ENCODE results near the gene GRHL1. TPM values are rescaled to one million over a fixed set of nuclear protein-coding genes. Genes with fewer than 3 reads are reported as not detected.
A peak's percentile ranks its signal among the peaks of the same experiment; 100 is the strongest.
"Not testable (repeated sequence)": the region's sequence is repeated elsewhere in the genome, so short reads cannot be mapped to it uniquely, and the experiment has no call there.

The GRHL1 gene
- total RNA-seq, 2 experiments from 2014 or later: 1.2 to 2.0 TPM

GRCh38 chr2:10030798-10031197, 79.3 kb downstream of the GRHL1 start:
- not testable (repeated sequence) for H3K9me3 Mint-ChIP-seq; H3K27ac Mint-ChIP-seq; H3K4me3 Mint-ChIP-seq; DNase-seq; H3K27me3 Mint-ChIP-seq; H3K36me3 Mint-ChIP-seq (ENCODE audit: low read depth)
- CTCF ChIA-PET: interaction anchor here (1.2 to 4.6 kb wide), 2 partner anchors 37 to 45 kb away, joined by 3 to 52 read pairs; no protein-coding TSS in a partner anchor
- POLR2A ChIA-PET: interaction anchor here (0.7 to 5.2 kb wide), 2 partner anchors 13 to 475 kb away, joined by 3 to 88 read pairs; partner anchors contain the start of genes ADAM17 and KLF11
- peaks cover 53% of the 10 kb centered on the region for H3K4me1 Mint-ChIP-seq

- H3K4me1 Mint-ChIP-seq: peaks cover 60% of the 10 kb centered on the region
- ChIA-PET CTCF (interaction anchor here (1.2 to 4.6 kb wide), 2 partner anchors 46 to 219 kb away, joined by 3 to 52 read pairs; no protein-coding TSS in a partner anchor), POLR2A (interaction anchor here (5.2 kb wide), 1 partner anchor 12 kb away, joined by 88 read pairs; the partner anchor contains the start of gene KLF11)
- peaks cover 2% of the 10 kb centered on the region for H3K27me3 Mint-ChIP-seq
- no peak overlapping the region for H3K27ac Mint-ChIP-seq
- H3K36me3 Mint-ChIP-seq (ENCODE audit: low read depth): no peaks in the 10 kb centered on the region
- H3K9me3 Mint-ChIP-seq: no peaks in the 10 kb centered on the region
- DNase-seq: no peak
- no peak overlapping the region for H3K4me3 Mint-ChIP-seq
Measured at GRCh38 chr2:10031886-10032745, 80.6 kb downstream of the GRHL1 start.

- CTCF ChIA-PET: interaction anchor here (1.2 kb wide), 1 partner anchor 48 kb away, joined by 3 read pairs; no protein-coding TSS in a partner anchor
- H3K27me3 Mint-ChIP-seq: peaks cover 2% of the 10 kb centered on the region
- no peak overlapping the region for H3K27ac Mint-ChIP-seq
- H3K36me3 Mint-ChIP-seq (ENCODE audit: low read depth): no peaks in the 10 kb centered on the region
- H3K9me3 Mint-ChIP-seq: no peaks in the 10 kb centered on the region
- H3K4me3 Mint-ChIP-seq: no peak overlapping the region
- H3K4me1 Mint-ChIP-seq: peaks cover 58% of the 10 kb centered on the region
- DNase-seq: no peak
- POLR2A ChIA-PET: interaction anchor here (1.3 kb wide), 1 partner anchor 10 kb away, joined by 6 read pairs; the partner anchor contains the start of gene KLF11
Measured at GRCh38 chr2:10032746-10033105, 81.2 kb downstream of the GRHL1 start.

- DNase-seq: no peak
- Mint-ChIP-seq H3K36me3 (ENCODE audit: low read depth) (no peaks in the 10 kb centered on the region), H3K4me1 (peaks cover 54% of the 10 kb centered on the region), H3K9me3 (no peaks in the 10 kb centered on the region), H3K27me3 (peaks cover 2% of the 10 kb centered on the region), H3K27ac (no peak overlapping the region), H3K4me3 (no peak overlapping the region)
- ChIA-PET CTCF (interaction anchor here (1.2 kb wide), 1 partner anchor 49 kb away, joined by 3 read pairs; no protein-coding TSS in a partner anchor), POLR2A (interaction anchor here (1.3 to 1.4 kb wide), 2 partner anchors 10 to 118 kb away, joined by 3 to 6 read pairs; partner anchors contain the start of gene KLF11)
Measured at GRCh38 chr2:10033251-10034006, 81.9 kb downstream of the GRHL1 start.

GRCh38 chr2:10034333-10035052, 83.0 kb downstream of the GRHL1 start:
- no peak for DNase-seq
- no peak overlapping the region for H3K4me3 Mint-ChIP-seq
- H3K36me3 Mint-ChIP-seq (ENCODE audit: low read depth): no peaks in the 10 kb centered on the region
- ChIA-PET POLR2A (interaction anchor here (1.4 to 2.4 kb wide), 2 partner anchors 9 to 119 kb away, joined by 3 to 13 read pairs; partner anchors contain the start of gene KLF11), CTCF (interaction anchor here (0.6 to 1.8 kb wide), 5 partner anchors 9 to 191 kb away, joined by 3 to 15 read pairs (median 6); partner anchors contain the start of genes KLF11 and TAF1B)
- peaks cover 2% of the 10 kb centered on the region for H3K27me3 Mint-ChIP-seq
- H3K27ac Mint-ChIP-seq: peak overlapping the region; percentile 50
- no peaks in the 10 kb centered on the region for H3K9me3 Mint-ChIP-seq
- H3K4me1 Mint-ChIP-seq: peaks cover 43% of the 10 kb centered on the region

- Mint-ChIP-seq H3K4me3 (no peak overlapping the region), H3K27ac (peak overlapping the region; percentile 50), H3K9me3 (no peaks in the 10 kb centered on the region), H3K4me1 (peaks cover 37% of the 10 kb centered on the region), H3K36me3 (ENCODE audit: low read depth) (no peaks in the 10 kb centered on the region), H3K27me3 (peaks cover 5% of the 10 kb centered on the region)
- ChIA-PET CTCF (interaction anchor here (1.0 to 1.8 kb wide), 4 partner anchors 9 to 192 kb away, joined by 3 to 15 read pairs (median 8); partner anchors contain the start of genes KLF11 and TAF1B), POLR2A (interaction anchor here (1.4 to 2.4 kb wide), 2 partner anchors 9 to 120 kb away, joined by 3 to 13 read pairs; partner anchors contain the start of gene KLF11)
- peak; percentile 52 for DNase-seq
Measured at GRCh38 chr2:10035053-10035422, 83.5 kb downstream of the GRHL1 start.

- H3K4me1 Mint-ChIP-seq: peaks cover 32% of the 10 kb centered on the region
- peaks cover under 1% of the 10 kb centered on the region for H3K36me3 Mint-ChIP-seq (ENCODE audit: low read depth)
- CTCF ChIA-PET: interaction anchor here (1.0 to 1.8 kb wide), 4 partner anchors 13 to 192 kb away, joined by 3 to 15 read pairs (median 8); partner anchors contain the start of gene TAF1B
- H3K27me3 Mint-ChIP-seq: peaks cover 10% of the 10 kb centered on the region
- DNase-seq: no peak
- POLR2A ChIA-PET: interaction anchor here (1.0 to 2.4 kb wide), 3 partner anchors 8 to 52 kb away, joined by 3 to 13 read pairs (median 3); partner anchors contain the start of gene KLF11
- peak overlapping the region; percentile 16 for H3K27ac Mint-ChIP-seq
- no peak overlapping the region for H3K4me3 Mint-ChIP-seq
- no peaks in the 10 kb centered on the region for H3K9me3 Mint-ChIP-seq
Measured at GRCh38 chr2:10035633-10036032, 84.1 kb downstream of the GRHL1 start.

- Mint-ChIP-seq H3K4me3 (no peak overlapping the region), H3K27ac (peak overlapping the region; percentile 10), H3K36me3 (ENCODE audit: low read depth) (peaks cover 3% of the 10 kb centered on the region), H3K27me3 (peaks cover 16% of the 10 kb centered on the region), H3K4me1 (peaks cover 32% of the 10 kb centered on the region), H3K9me3 (no peaks in the 10 kb centered on the region)
- peak; percentile 42 for DNase-seq
- ChIA-PET CTCF (interaction anchor here (1.0 to 1.8 kb wide), 3 partner anchors 12 to 37 kb away, joined by 3 to 11 read pairs (median 3); no protein-coding TSS in a partner anchor), POLR2A (interaction anchor here (1.0 to 2.4 kb wide), 3 partner anchors 8 to 52 kb away, joined by 3 to 13 read pairs (median 3); partner anchors contain the start of gene KLF11)
Measured at GRCh38 chr2:10036095-10036884, 84.8 kb downstream of the GRHL1 start.

- ChIA-PET POLR2A (interaction anchor here (0.9 to 2.0 kb wide), 2 partner anchors 9 to 52 kb away, joined by 3 to 10 read pairs; no protein-coding TSS in a partner anchor), CTCF (interaction anchor here (0.8 to 1.7 kb wide), 3 partner anchors 9 to 54 kb away, joined by 3 to 7 read pairs (median 3); no protein-coding TSS in a partner anchor)
- Mint-ChIP-seq H3K4me1 (peaks cover 45% of the 10 kb centered on the region), H3K36me3 (ENCODE audit: low read depth) (peaks cover 8% of the 10 kb centered on the region), H3K27me3 (peaks cover 28% of the 10 kb centered on the region), H3K27ac (no peak overlapping the region), H3K4me3 (no peak overlapping the region), H3K9me3 (no peaks in the 10 kb centered on the region)
- DNase-seq: no peak
Measured at GRCh38 chr2:10038123-10038522, 86.6 kb downstream of the GRHL1 start.

- H3K27ac Mint-ChIP-seq: no peak overlapping the region
- H3K4me3 Mint-ChIP-seq: no peak overlapping the region
- peaks cover 8% of the 10 kb centered on the region for H3K36me3 Mint-ChIP-seq (ENCODE audit: low read depth)
- POLR2A ChIA-PET: interaction anchor here (0.9 to 2.0 kb wide), 2 partner anchors 10 to 52 kb away, joined by 3 to 10 read pairs; no protein-coding TSS in a partner anchor
- peaks cover 42% of the 10 kb centered on the region for H3K4me1 Mint-ChIP-seq
- CTCF ChIA-PET: interaction anchor here (0.8 to 1.7 kb wide), 4 partner anchors 9 to 54 kb away, joined by 3 to 7 read pairs (median 3); no protein-coding TSS in a partner anchor
- H3K27me3 Mint-ChIP-seq: peaks cover 28% of the 10 kb centered on the region
- DNase-seq: no peak
- H3K9me3 Mint-ChIP-seq: no peaks in the 10 kb centered on the region
Measured at GRCh38 chr2:10038716-10039115, 87.2 kb downstream of the GRHL1 start.

All from activated CD4-positive, alpha-beta memory T cell treated with anti-CD3 and anti-CD28 coated beads, Interleukin-2, amount 10 ng/mL, durations not matched to agents 7 days and 5 days (primary cell).